Natural killer cell (primary cell): ENCODE results near the gene TP53BP2. TPM values are rescaled to one million over a fixed set of nuclear protein-coding genes. Genes with fewer than 3 reads are reported as not detected.
"Not testable (repeated sequence)": the region's sequence is repeated elsewhere in the genome, so short reads cannot be mapped to it uniquely, and the experiment has no call there.

Experiments
- ATAC-seq, 3 donors: fragments of 150-1000 bp in 2 of 3; fragments of 200-7000 bp in 1 of 3; cut with Tn5 transposase; 1 replicate in 1 of 3; 2 replicates in 2 of 3; pipeline ENCODE4 v1.10.0; 2021; ENCODE audit warnings: mild to moderate bottlenecking in 2 of 3, moderate library complexity in 2 of 3
- DNase-seq, 2 donors: peaks; one replicate each; pipeline versions ENCODE4 v3.0.0 to v3.0.0-alpha.2; 2013 to 2021; ENCODE audit warnings: mixed read lengths in 1 of 2
- H3K27ac ChIP-seq: one replicate; pipeline ENCODE4 v1.5.1; 2013; ENCODE audit warnings: mild to moderate bottlenecking, low read length
- H3K27me3 ChIP-seq: one replicate; pipeline ENCODE4 v1.6.1; 2013; ENCODE audit warnings: low read length; ENCODE audit not compliant: control insufficient read depth, insufficient read depth
- H3K36me3 ChIP-seq: one replicate; pipeline ENCODE4 v1.6.1; 2013; ENCODE audit warnings: low read length; ENCODE audit not compliant: control insufficient read depth, insufficient read depth
- H3K4me1 ChIP-seq: one replicate; pipeline ENCODE4 v1.6.1; 2013; ENCODE audit warnings: low read length; ENCODE audit not compliant: control insufficient read depth, insufficient read depth
- H3K4me3 ChIP-seq: one replicate; pipeline ENCODE4 v1.5.1; 2013; ENCODE audit warnings: low read length
- H3K9me3 ChIP-seq: one replicate; pipeline ENCODE4 v1.6.1; 2013; ENCODE audit warnings: low read length; ENCODE audit not compliant: control insufficient read depth, insufficient read depth
- H3K27ac Mint-ChIP-seq, 2 donors: one replicate each; pipeline ENCODE4 v1.8.0; 2022; ENCODE audit warnings: mild to moderate bottlenecking in 2 of 2, mixed read lengths in 2 of 2, moderate library complexity in 1 of 2
- H3K27me3 Mint-ChIP-seq, 2 donors: one replicate each; pipeline ENCODE4 v1.8.0; 2022; ENCODE audit warnings: low read depth in 2 of 2, mixed read lengths in 2 of 2
- H3K36me3 Mint-ChIP-seq: one replicate; pipeline ENCODE4 v1.8.0; 2022; ENCODE audit warnings: mixed read lengths
- H3K4me1 Mint-ChIP-seq, 2 donors: one replicate each; pipeline ENCODE4 v1.8.0; 2022; ENCODE audit warnings: mixed read lengths in 2 of 2
- H3K4me3 Mint-ChIP-seq: one replicate; pipeline ENCODE4 v1.8.0; 2022; ENCODE audit warnings: mild to moderate bottlenecking, moderate library complexity, mixed read lengths
- H3K9me3 Mint-ChIP-seq, 2 donors: one replicate each; pipeline ENCODE4 v1.8.0; 2022; ENCODE audit warnings: mixed read lengths in 2 of 2
- WGBS: methylation state at CpG from one replicate; pipeline ENCODE4 v1.1.7; 2013; ENCODE audit warnings: missing lambda C conversion rate; ENCODE audit not compliant: insufficient coverage; 5-methylcytosine and 5-hydroxymethylcytosine counted together
- intact Hi-C: fragments of 100-400 bp; cut with micrococcal nuclease; formaldehyde crosslinking; loops from one replicate; pipeline ENCODE4 v1.14.2; 2022
- total RNA-seq, 4 donors: library from RNA; stranded (reverse); fragments of 120-200 nt in 1 of 4; gene quantifications; one replicate each; pipeline versions ENCODE4 v1.2.3 to v1.2.4, GENCODE V29; 2013 to 2022
- TF ChIP-seq, protein P1 (sequence below): fragments of 200-600 bp; IDR thresholded peaks from one replicate; pipeline ENCODE4 v1.8.0; 2022; ENCODE audit warnings: antibody characterized with exemption

TP53BP2 gene
- total RNA-seq, 3 donors from 2014 or later (not counting 1 experiment from before 2014, with no cell fraction given), result 69.7 to 93.7 (median 78.8) TPM

- H3K4me1 ChIP-seq, result peaks cover 16% of the 10 kb centered on the region
- ATAC-seq (peak in 1 of 3 donors; percentile 3), DNase-seq (peak; percentile 35 to 67)
- WGBS, result 0% methylated on average over 9 of the region's 9 CpGs
- H3K27me3 ChIP-seq, result no peaks in the 10 kb centered on the region
- TF ChIP-seq, protein P1, sequence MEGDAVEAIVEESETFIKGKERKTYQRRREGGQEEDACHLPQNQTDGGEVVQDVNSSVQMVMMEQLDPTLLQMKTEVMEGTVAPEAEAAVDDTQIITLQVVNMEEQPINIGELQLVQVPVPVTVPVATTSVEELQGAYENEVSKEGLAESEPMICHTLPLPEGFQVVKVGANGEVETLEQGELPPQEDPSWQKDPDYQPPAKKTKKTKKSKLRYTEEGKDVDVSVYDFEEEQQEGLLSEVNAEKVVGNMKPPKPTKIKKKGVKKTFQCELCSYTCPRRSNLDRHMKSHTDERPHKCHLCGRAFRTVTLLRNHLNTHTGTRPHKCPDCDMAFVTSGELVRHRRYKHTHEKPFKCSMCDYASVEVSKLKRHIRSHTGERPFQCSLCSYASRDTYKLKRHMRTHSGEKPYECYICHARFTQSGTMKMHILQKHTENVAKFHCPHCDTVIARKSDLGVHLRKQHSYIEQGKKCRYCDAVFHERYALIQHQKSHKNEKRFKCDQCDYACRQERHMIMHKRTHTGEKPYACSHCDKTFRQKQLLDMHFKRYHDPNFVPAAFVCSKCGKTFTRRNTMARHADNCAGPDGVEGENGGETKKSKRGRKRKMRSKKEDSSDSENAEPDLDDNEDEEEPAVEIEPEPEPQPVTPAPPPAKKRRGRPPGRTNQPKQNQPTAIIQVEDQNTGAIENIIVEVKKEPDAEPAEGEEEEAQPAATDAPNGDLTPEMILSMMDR, result no peak
- peak overlapping the region; percentile 86 for H3K27ac ChIP-seq
- no peaks in the 10 kb centered on the region for H3K36me3 Mint-ChIP-seq
- H3K9me3 ChIP-seq, result no peaks in the 10 kb centered on the region
- peaks cover 38% of the 10 kb centered on the region in 2 donors for H3K4me1 Mint-ChIP-seq
- no peaks in the 10 kb centered on the region for H3K9me3 Mint-ChIP-seq
- H3K27me3 Mint-ChIP-seq, result peaks cover 0 to 1% of the 10 kb centered on the region in 2 donors
- peak overlapping the region; percentile 94 for H3K4me3 Mint-ChIP-seq
- H3K4me3 ChIP-seq, result peak overlapping the region; percentile 64
- intact Hi-C loops, result loop anchor here (5.0 kb wide), 1 partner anchor 127 kb away; no protein-coding TSS in a partner anchor
- H3K36me3 ChIP-seq, result no peaks in the 10 kb centered on the region
- H3K27ac Mint-ChIP-seq, result peak overlapping the region; percentile 94 to 97
Measured at GRCh38 chr1:223844787-223845036, 1.0 kb downstream of the TP53BP2 start.

DNA sequence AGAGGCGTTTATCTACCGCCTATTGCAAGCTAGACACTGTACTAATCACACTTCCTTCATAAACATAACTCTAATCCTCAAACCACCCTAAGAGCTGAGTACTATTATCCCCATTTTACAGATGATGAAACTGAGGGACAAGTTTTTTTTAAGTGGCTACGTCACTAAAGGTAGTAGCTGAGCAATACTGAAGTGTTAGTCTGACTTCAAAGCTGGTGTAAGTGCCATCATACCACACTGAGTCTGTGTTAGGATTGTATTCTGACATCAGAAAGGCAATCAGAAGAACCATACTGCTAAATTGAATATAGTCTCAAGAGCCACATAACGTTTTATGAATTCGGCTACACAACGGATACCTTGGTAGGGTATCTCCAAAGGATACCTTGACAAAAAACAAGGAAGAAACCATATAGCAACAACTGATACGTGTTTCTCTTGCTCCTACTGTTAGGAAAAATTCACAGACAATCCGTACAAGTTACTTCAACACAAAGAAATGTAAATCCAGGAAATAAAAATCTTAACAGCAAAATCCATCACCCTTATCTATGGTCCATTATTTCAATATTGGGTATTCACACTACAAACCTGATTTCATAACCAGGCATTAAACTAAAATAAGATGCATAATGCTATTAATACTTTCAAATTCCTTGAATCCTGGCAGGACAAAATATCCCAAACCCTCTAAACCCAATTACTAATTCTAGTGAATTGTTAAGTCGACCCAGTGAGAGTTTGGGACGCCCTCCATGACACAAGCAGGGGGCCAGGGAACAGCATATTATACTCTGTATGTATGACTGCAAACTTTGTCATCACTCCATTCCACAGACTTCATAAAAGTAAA is 1.6 kb downstream of the TP53BP2 start:
- Histone ChIP-seq H3K4me1 (peaks cover 16% of the 10 kb centered on the region), H3K36me3 (no peaks in the 10 kb centered on the region), H3K27me3 (no peaks in the 10 kb centered on the region), H3K4me3 (peak overlapping the region; percentile 64), H3K27ac (peak overlapping the region; percentile 86), H3K9me3 (no peaks in the 10 kb centered on the region)
- peak overlapping the region; percentile 94 to 97 for H3K27ac Mint-ChIP-seq
- peak overlapping the region; percentile 94 for H3K4me3 Mint-ChIP-seq
- TF ChIP-seq, protein P1, result no peak
- H3K36me3 Mint-ChIP-seq, result no peaks in the 10 kb centered on the region
- ATAC-seq, result no peak
- peaks cover 38% of the 10 kb centered on the region in 2 donors for H3K4me1 Mint-ChIP-seq
- intact Hi-C loops, result no loop called here
- H3K9me3 Mint-ChIP-seq, result no peaks in the 10 kb centered on the region
- no peaks in the 10 kb centered on the region for H3K27me3 Mint-ChIP-seq
- 66% methylated on average over 9 of the region's 10 CpGs for WGBS
- peak in 1 of 2 donors; percentile 57 for DNase-seq

- H3K9me3 Mint-ChIP-seq, result no peaks in the 10 kb centered on the region
- Histone ChIP-seq H3K4me1 (peaks cover 16% of the 10 kb centered on the region), H3K36me3 (no peaks in the 10 kb centered on the region), H3K9me3 (no peaks in the 10 kb centered on the region), H3K27ac (no peak overlapping the region), H3K4me3 (no peak overlapping the region), H3K27me3 (no peaks in the 10 kb centered on the region)
- H3K27ac Mint-ChIP-seq, result peak overlapping the region in 1 of 2 donors; percentile 51
- no peak overlapping the region for H3K4me3 Mint-ChIP-seq
- no peaks in the 10 kb centered on the region for H3K36me3 Mint-ChIP-seq
- intact Hi-C loops, result no loop called here
- DNase-seq (no peak), ATAC-seq (no peak)
- no peaks in the 10 kb centered on the region for H3K27me3 Mint-ChIP-seq
- TF ChIP-seq, protein P1, result no peak
- H3K4me1 Mint-ChIP-seq, result peaks cover 51 to 52% of the 10 kb centered on the region in 2 donors
- WGBS, result 71% methylated on average over 1 of the region's 2 CpGs
Measured at GRCh38 chr1:223842784-223843183, 3.0 kb downstream of the TP53BP2 start.

GRCh38 chr1:223841977-223842623 is 3.6 kb downstream of the TP53BP2 start:
- peaks cover 18% of the 10 kb centered on the region for H3K4me1 ChIP-seq
- H3K36me3 Mint-ChIP-seq, H3K27ac ChIP-seq, H3K4me3 ChIP-seq, H3K27me3 Mint-ChIP-seq, H3K9me3 ChIP-seq, H3K4me3 Mint-ChIP-seq, ATAC-seq, H3K9me3 Mint-ChIP-seq, intact Hi-C loops, H3K27ac Mint-ChIP-seq, H3K27me3 ChIP-seq, H3K36me3 ChIP-seq, DNase-seq: not testable (repeated sequence)
- WGBS, result 98% methylated on average over 11 of the region's 13 CpGs
- peaks cover 54 to 57% of the 10 kb centered on the region in 2 donors for H3K4me1 Mint-ChIP-seq
